ENCODE measurements around the gene TSSC4.

The TSSC4 gene

DNA sequence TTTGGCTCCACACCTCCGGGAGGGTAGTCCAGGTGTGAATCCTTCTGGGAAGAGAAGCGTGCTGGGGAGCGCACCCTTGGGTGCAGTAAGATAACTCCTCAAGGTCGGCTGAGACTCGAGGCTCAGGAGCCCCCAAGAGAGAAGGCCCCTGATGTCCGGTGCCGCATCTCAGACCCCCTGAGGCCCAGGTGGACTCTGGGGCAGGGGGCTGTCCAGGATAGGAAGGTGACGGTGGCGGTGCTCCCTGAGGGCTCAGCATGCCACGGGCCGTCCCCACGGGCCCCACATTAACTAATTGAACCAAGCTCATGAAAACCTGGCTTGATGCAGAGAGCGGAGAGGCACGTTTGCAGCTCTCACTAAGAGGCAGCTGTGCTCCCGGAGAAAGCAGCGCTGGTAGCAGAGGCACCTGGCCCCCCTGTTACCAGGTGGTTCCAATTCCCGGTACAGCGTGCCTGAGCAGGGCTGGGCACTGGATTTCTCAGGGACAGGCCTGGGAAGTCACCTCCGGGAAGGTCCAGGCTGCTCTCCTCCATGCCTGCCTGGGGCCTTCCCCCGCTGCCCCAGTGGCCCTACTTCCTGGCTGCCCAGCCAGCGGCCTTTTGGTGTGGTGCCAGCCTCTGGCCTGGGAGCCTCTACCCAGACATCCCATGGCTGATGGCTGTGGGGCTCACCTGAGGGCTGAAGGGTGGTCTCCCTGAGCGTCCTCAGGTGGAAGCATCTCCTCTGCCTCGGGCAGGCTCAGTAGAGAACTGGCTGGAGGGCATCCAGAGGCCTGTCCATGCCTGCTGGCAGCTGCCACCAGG lies 45.4 kb downstream of the TSSC4 start:
- H3F3A ChIP-seq (ENCODE audit: control insufficient read depth, insufficient read depth): peaks cover 2% of the 10 kb centered on the region; the same call in 1 of the 2 replicates
- peaks cover 17% of the 10 kb centered on the region for H3K4me1 ChIP-seq (ENCODE audit: control insufficient read depth, low read length)
- H3K27ac ChIP-seq (ENCODE audit: low read depth, low read length): no peak overlapping the region
- TF ChIP-seq, protein P1, sequence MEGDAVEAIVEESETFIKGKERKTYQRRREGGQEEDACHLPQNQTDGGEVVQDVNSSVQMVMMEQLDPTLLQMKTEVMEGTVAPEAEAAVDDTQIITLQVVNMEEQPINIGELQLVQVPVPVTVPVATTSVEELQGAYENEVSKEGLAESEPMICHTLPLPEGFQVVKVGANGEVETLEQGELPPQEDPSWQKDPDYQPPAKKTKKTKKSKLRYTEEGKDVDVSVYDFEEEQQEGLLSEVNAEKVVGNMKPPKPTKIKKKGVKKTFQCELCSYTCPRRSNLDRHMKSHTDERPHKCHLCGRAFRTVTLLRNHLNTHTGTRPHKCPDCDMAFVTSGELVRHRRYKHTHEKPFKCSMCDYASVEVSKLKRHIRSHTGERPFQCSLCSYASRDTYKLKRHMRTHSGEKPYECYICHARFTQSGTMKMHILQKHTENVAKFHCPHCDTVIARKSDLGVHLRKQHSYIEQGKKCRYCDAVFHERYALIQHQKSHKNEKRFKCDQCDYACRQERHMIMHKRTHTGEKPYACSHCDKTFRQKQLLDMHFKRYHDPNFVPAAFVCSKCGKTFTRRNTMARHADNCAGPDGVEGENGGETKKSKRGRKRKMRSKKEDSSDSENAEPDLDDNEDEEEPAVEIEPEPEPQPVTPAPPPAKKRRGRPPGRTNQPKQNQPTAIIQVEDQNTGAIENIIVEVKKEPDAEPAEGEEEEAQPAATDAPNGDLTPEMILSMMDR (IDR thresholded peaks at IDR 0.05; ENCODE audit: low read depth, low read length, poor library complexity, severe bottlenecking): no peak
- no peak for TF ChIP-seq EZH2phosphoT487 (IDR thresholded peaks at IDR 0.05; ENCODE audit: borderline replicate concordance, low read length)
- H3K9me3 ChIP-seq (ENCODE audit: control insufficient read depth, insufficient read depth, low read length): no peaks in the 10 kb centered on the region
- no peak overlapping the region for H3K4me3 ChIP-seq (ENCODE audit: low read length)
- no peaks in the 10 kb centered on the region for H3K36me3 ChIP-seq (ENCODE audit: control insufficient read depth, low read length)
- H3K79me2 ChIP-seq (ENCODE audit: control insufficient read depth, low read length): no peaks in the 10 kb centered on the region
- no peaks in the 10 kb centered on the region; the same call in 1 of the 2 replicates for H4K20me1 ChIP-seq (ENCODE audit: control insufficient read depth, insufficient read depth, low read depth, low read length)
- H3K27me3 ChIP-seq (ENCODE audit: control insufficient read depth, low read length): no peaks in the 10 kb centered on the region
- no peaks in the 10 kb centered on the region for H3K9me2 ChIP-seq (replicated peaks; ENCODE audit: control insufficient read depth, low read length)
- no peak overlapping the region for H3K4me2 ChIP-seq (ENCODE audit: low read length)

DNA sequence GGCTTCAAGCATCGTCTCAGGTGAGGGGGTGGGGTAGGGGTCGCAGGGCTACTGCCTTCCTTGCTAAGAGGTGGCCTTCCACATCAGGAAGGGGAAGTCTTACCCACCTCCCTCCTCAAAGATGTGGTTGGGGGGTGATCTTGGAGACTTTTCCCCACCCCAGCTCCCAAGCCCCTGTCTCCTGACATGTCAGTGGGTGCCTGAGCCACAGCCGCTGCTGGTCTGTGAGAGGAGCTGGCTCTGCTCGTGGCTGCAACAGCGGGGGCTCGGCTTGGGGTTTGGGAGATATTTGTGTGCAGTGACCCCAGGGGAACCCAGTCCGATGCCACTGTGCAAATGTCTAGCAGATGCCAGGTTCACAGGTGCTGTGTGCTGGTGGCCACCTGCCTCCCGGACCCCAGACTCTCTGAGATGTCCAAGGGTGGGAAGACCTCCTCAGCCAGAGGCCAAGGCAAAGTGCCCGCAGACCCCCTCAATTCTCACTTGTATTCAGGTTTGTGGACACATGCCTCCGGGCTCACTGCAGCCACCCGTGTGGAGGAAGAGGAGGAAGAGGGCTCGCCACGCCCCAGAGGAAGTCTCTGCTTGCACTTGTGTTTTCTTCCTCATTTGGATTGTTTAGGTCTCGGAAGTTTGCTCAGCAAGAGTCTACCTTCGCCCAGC lies 46.2 kb downstream of the TSSC4 start:
- Histone ChIP-seq H3K36me3 (ENCODE audit: control insufficient read depth, low read length) (no peaks in the 10 kb centered on the region), H3K27me3 (ENCODE audit: control insufficient read depth, low read length) (no peaks in the 10 kb centered on the region), H4K20me1 (ENCODE audit: control insufficient read depth, insufficient read depth, low read depth, low read length) (no peaks in the 10 kb centered on the region; the same call in 1 of the 2 replicates), H3K79me2 (ENCODE audit: control insufficient read depth, low read length) (no peaks in the 10 kb centered on the region), H3K4me3 (ENCODE audit: low read length) (peak overlapping the region; percentile 56), H3F3A (ENCODE audit: control insufficient read depth, insufficient read depth) (peaks cover 2% of the 10 kb centered on the region; the same call in 1 of the 2 replicates), H3K4me2 (ENCODE audit: low read length) (peak overlapping the region; percentile 60), H3K4me1 (ENCODE audit: control insufficient read depth, low read length) (peaks cover 17% of the 10 kb centered on the region), H3K27ac (ENCODE audit: low read depth, low read length) (no peak overlapping the region), H3K9me2 (replicated peaks; ENCODE audit: control insufficient read depth, low read length) (no peaks in the 10 kb centered on the region), H3K9me3 (ENCODE audit: control insufficient read depth, insufficient read depth, low read length) (no peaks in the 10 kb centered on the region)
- no peak for TF ChIP-seq EZH2phosphoT487 (IDR thresholded peaks at IDR 0.05; ENCODE audit: borderline replicate concordance, low read length)

DNA sequence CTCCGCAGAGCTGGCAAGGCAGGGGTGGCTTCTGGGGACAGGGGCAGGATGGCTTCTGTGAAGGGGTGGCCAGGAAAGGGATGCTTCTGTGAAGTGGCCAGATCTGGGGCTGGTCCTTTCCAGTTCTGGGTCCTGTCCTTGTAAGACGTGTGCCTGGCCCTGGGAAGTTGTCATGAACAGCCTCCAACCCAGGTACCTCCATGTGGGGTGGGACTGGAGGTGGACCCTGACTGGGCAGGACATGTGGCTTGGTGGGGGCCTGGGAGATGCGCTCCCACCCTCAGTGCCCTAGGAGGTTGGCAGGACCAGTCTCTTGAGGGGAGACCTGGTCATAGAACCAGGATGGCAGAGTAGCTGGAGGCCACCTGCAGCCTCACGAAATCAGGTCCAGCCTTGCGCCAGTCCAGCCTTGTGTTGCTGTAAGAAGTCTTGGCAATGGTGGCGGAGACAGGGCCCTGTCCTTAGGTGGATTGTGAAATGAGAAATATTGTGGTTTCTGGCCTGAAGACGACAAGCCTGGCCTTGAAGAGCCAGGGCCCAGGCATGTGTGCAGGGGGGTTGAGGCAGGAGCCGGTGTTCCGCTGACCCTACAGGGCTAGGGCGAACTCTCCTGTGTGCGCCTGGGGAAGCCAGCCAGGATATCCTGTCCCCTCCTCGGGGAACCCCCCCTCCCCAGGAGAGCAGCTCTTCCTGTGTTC lies 46.9 kb downstream of the TSSC4 start:
- Histone ChIP-seq H3K9me2 (replicated peaks; ENCODE audit: control insufficient read depth, low read length) (no peaks in the 10 kb centered on the region), H3K27me3 (ENCODE audit: control insufficient read depth, low read length) (no peaks in the 10 kb centered on the region), H3K4me2 (ENCODE audit: low read length) (peak overlapping the region; percentile 60), H4K20me1 (ENCODE audit: control insufficient read depth, insufficient read depth, low read depth, low read length) (no peaks in the 10 kb centered on the region; the same call in 1 of the 2 replicates), H3K27ac (ENCODE audit: low read depth, low read length) (no peak overlapping the region), H3K36me3 (ENCODE audit: control insufficient read depth, low read length) (no peaks in the 10 kb centered on the region), H3F3A (ENCODE audit: control insufficient read depth, insufficient read depth) (peaks cover 2% of the 10 kb centered on the region; the same call in 1 of the 2 replicates), H3K9me3 (ENCODE audit: control insufficient read depth, insufficient read depth, low read length) (no peaks in the 10 kb centered on the region), H3K79me2 (ENCODE audit: control insufficient read depth, low read length) (no peaks in the 10 kb centered on the region), H3K4me1 (ENCODE audit: control insufficient read depth, low read length) (peaks cover 17% of the 10 kb centered on the region), H3K4me3 (ENCODE audit: low read length) (peak overlapping the region; percentile 56)
- TF ChIP-seq, protein P1 (IDR thresholded peaks at IDR 0.05; ENCODE audit: low read depth, low read length, poor library complexity, severe bottlenecking): no peak
- TF ChIP-seq EZH2phosphoT487 (IDR thresholded peaks at IDR 0.05; ENCODE audit: borderline replicate concordance, low read length): no peak

Measured in DOHH2 (cell line).